Sigmoid colon (tissue), 7 donors: ENCODE data around the gene ST6GALNAC4. TPM values are rescaled to one million over a fixed set of nuclear protein-coding genes. Genes with fewer than 3 reads are reported as not detected.

Experiments
- DNase-seq: peaks from one replicate; pipeline ENCODE4 v3.0.0-alpha.2; 2019
- H3K27ac ChIP-seq, 4 donors: fragments of 200-600 bp; sonication (generic); one replicate each; pipeline ENCODE4 v1.5.1; 2016 to 2019; ENCODE audit warnings: mild to moderate bottlenecking in 1 of 4
- H3K27me3 ChIP-seq, 3 donors: fragments of 200-600 bp; sonication (generic); one replicate each; pipeline ENCODE4 v1.5.1; 2019; ENCODE audit warnings: mild to moderate bottlenecking in 1 of 3
- H3K36me3 ChIP-seq, 4 donors: fragments of 200-600 bp; sonication (generic); one replicate each; pipeline ENCODE4 v1.5.1; 2016 to 2019
- H3K4me1 ChIP-seq, 4 donors: fragments of 200-600 bp; sonication (generic); one replicate each; pipeline ENCODE4 v1.5.1; 2017 to 2019
- H3K4me3 ChIP-seq, 4 donors: fragments of 200-600 bp; sonication (generic); one replicate each; pipeline ENCODE4 v1.5.1; 2017 to 2019; ENCODE audit warnings: mild to moderate bottlenecking in 2 of 4, moderate library complexity in 1 of 4
- H3K9me3 ChIP-seq, 4 donors: fragments of 200-600 bp in 3 of 4; sonication (generic) in 3 of 4; one replicate each; pipeline versions ENCODE4 v1.5.1 to v1.6.1; 2013 to 2019
- EP300 ChIP-seq, 4 donors: sonication (generic); formaldehyde crosslinking; IDR thresholded peaks; one replicate each; pipeline ENCODE4 v1.6.1; 2017; ENCODE audit warnings: antibody characterized with exemption in 4 of 4
- POLR2A ChIP-seq, 2 donors: fragments of 450-650 bp; IDR thresholded peaks; one replicate each; pipeline ENCODE4 v1.6.1; 2016; ENCODE audit warnings: antibody characterized with exemption in 2 of 2, mild to moderate bottlenecking in 2 of 2, moderate library complexity in 2 of 2
- POLR2AphosphoS5 ChIP-seq, 4 donors: sonication (generic); formaldehyde crosslinking; IDR thresholded peaks; one replicate each; pipeline ENCODE4 v1.6.1; 2017; ENCODE audit warnings: antibody characterized with exemption in 4 of 4
- WGBS, 2 donors: extraction: QIAGEN DNeasy Blood & Tissue Kit; methylation state at CpG; one replicate each; pipeline ENCODE4 v1.1.7; 2013; 5-methylcytosine and 5-hydroxymethylcytosine counted together
- intact Hi-C: fragments of 100-400 bp; cut with DNase I; formaldehyde crosslinking; loops from one replicate; pipeline ENCODE4 v1.15.1; 2023
- polyA plus RNA-seq, 3 donors: library from polyadenylated mRNA; stranded (reverse); fragments of 200-250 nt; gene quantifications; one replicate each; pipeline ENCODE4 v1.2.3, GENCODE V29; 2013
- total RNA-seq, 4 donors: library from RNA; depleted of rRNA; stranded (reverse); fragments of >200 nt; gene quantifications; one replicate each; pipeline ENCODE4 v1.1.0, GENCODE V29; 2016
- TF ChIP-seq, protein P1 (sequence below), 4 experiments: fragments of 450-650 bp in 3 of 4; fragments of 200-600 bp in 1 of 4; IDR thresholded peaks; one replicate each; pipeline ENCODE4 v1.5.1; 2016 to 2019; ENCODE audit warnings: antibody characterized with exemption in 4 of 4, mild to moderate bottlenecking in 3 of 4, moderate library complexity in 2 of 4
- donor health status: healthy with polysubstance abuse.
- donor health status: Bipolar disorder and iron deficiency.
- donor health status: healthy.

The ST6GALNAC4 gene
- total and polyA plus RNA-seq, 7 donors = 22.8 to 51.1 (median 27.0) TPM

DNA sequence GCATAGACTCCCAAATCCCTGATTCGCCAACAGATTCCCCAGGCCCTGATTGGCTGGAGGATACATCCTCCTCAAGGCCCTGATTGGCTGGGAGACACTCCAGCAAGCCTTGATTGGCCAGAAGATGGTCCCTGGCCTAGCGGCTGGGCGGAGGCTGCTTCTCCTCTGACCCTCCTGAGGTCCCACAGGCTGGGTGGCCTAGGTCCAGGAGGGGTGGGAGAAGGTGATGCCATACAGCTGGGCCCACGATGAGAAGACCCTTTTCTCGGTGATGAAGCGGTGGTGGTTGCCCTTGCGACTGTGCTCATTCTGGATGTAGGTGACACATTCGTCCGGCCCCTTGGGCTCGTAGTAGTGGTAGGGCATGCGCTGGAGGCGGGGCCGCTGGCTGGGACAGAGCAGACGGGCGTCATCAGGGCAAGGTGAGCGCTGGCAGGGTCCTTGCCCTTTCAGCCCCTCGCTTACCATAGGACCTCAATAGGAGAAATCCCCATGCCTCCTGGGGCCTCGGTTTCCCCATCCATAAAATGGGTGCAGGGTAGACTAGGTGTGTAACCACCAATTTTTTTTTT lies 30.4 kb downstream of the ST6GALNAC4 start:
- no peak for TF ChIP-seq POLR2A (IDR thresholded peaks at IDR 0.05)
- no peak for TF ChIP-seq POLR2AphosphoS5 (IDR thresholded peaks at IDR 0.05)
- TF ChIP-seq, protein P1, sequence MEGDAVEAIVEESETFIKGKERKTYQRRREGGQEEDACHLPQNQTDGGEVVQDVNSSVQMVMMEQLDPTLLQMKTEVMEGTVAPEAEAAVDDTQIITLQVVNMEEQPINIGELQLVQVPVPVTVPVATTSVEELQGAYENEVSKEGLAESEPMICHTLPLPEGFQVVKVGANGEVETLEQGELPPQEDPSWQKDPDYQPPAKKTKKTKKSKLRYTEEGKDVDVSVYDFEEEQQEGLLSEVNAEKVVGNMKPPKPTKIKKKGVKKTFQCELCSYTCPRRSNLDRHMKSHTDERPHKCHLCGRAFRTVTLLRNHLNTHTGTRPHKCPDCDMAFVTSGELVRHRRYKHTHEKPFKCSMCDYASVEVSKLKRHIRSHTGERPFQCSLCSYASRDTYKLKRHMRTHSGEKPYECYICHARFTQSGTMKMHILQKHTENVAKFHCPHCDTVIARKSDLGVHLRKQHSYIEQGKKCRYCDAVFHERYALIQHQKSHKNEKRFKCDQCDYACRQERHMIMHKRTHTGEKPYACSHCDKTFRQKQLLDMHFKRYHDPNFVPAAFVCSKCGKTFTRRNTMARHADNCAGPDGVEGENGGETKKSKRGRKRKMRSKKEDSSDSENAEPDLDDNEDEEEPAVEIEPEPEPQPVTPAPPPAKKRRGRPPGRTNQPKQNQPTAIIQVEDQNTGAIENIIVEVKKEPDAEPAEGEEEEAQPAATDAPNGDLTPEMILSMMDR (IDR thresholded peaks at IDR 0.05) = no peak
- TF ChIP-seq EP300 (IDR thresholded peaks at IDR 0.05) = no peak
- Histone ChIP-seq H3K36me3 (peaks cover 35 to 59% (median 41%) of the 10 kb centered on the region in 4 donors), H3K9me3 (no peaks in the 10 kb centered on the region), H3K27me3 (no peaks in the 10 kb centered on the region), H3K4me1 (peaks cover 0 to 4% (median 0%) of the 10 kb centered on the region in 4 donors), H3K27ac (no peak overlapping the region), H3K4me3 (no peak overlapping the region)
- WGBS, 2 donors = 93 to 96% methylated on average over 18 of the region's 18 CpGs
- intact Hi-C loops = no loop called here
- no peak for DNase-seq

DNA sequence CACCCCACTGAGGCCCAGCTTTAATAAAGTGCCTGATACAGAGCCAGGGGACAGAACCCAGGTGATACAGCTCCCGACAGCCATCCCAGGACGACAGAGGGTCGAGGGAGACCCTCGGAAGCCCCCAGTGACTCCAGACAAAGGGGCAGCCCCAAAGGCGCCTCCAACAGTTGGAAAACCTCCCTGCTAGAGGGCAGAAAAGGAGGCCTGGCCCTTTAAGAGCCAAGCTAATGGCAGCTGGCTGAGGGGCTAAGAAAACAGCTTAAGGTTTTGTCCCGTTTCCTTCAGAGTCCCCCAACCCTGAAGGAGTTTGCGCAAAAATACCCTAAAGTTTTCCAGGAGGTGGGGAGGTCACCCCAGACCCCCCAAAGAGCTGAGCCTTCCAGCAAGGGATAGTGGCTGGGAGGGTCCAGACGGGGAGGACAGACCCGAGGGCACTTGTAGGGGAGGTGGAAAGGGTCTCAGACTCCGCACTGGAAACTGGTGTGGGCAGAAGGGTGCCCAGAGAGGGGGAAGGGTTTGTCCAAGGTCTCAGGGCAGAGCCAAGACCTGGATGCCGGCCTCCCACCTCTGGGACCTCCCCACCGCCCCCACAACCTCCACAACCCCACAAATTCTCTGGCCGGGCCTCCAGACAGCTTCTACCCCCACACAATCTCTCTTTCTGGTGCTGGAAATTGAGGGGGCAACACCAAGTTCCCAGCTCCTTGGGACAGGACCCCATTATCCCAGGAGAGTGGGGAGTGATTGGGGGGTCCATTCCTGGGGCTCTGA lies 31.1 kb downstream of the ST6GALNAC4 start:
- Histone ChIP-seq H3K9me3 (no peaks in the 10 kb centered on the region), H3K27me3 (no peaks in the 10 kb centered on the region), H3K4me3 (no peak overlapping the region), H3K27ac (no peak overlapping the region), H3K4me1 (peaks cover 0 to 4% (median 0%) of the 10 kb centered on the region in 4 donors), H3K36me3 (peaks cover 29 to 53% (median 36%) of the 10 kb centered on the region in 4 donors)
- TF ChIP-seq POLR2AphosphoS5 (IDR thresholded peaks at IDR 0.05) = no peak
- TF ChIP-seq EP300 (IDR thresholded peaks at IDR 0.05) = no peak
- no peak for TF ChIP-seq POLR2A (IDR thresholded peaks at IDR 0.05)
- TF ChIP-seq, protein P1 (IDR thresholded peaks at IDR 0.05) = no peak
- 76 to 81% methylated on average over 13 of the region's 13 CpGs for WGBS, 2 donors
- intact Hi-C loops = no loop called here
- no peak for DNase-seq

DNA sequence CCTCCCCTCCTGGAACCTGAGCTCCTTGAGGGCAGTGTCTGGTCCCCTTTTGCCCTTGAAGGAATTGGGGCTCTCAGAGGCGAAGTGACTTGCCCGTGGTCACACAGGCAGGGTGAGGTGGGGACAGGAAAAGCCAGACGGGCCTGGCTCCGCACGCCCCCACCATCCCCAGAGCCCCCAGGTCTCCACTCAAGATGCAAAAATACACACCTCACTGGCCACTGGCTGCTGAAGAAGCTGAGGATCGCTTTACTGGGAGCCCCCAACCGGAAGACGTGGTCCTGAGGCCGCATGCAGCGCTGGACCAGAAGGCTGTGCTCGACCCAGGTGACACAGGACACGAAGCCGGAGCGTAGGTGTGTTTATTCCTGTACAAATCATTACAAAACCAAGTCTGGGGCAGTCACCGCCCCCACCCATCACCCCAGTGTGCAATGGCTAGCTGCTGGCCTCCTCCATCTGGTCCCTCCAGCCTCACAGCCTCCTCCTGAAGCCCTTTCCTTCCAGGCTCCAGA lies 31.8 kb downstream of the ST6GALNAC4 start:
- H3K4me3 ChIP-seq = no peak overlapping the region
- DNase-seq = no peak
- peaks cover 0 to 4% (median 0%) of the 10 kb centered on the region in 4 donors for H3K4me1 ChIP-seq
- WGBS, 2 donors = 79 to 80% methylated on average over 15 of the region's 15 CpGs
- no peaks in the 10 kb centered on the region for H3K9me3 ChIP-seq
- H3K36me3 ChIP-seq = peaks cover 23 to 46% (median 29%) of the 10 kb centered on the region in 4 donors
- H3K27ac ChIP-seq = peak overlapping the region in 1 of 4 donors; percentile 8
- intact Hi-C loops = no loop called here
- no peaks in the 10 kb centered on the region for H3K27me3 ChIP-seq
- no peak for TF ChIP-seq POLR2AphosphoS5 (IDR thresholded peaks at IDR 0.05)
- TF ChIP-seq, protein P1 (IDR thresholded peaks at IDR 0.05) = no peak
- TF ChIP-seq EP300 (IDR thresholded peaks at IDR 0.05) = no peak
- no peak for TF ChIP-seq POLR2A (IDR thresholded peaks at IDR 0.05)

DNA sequence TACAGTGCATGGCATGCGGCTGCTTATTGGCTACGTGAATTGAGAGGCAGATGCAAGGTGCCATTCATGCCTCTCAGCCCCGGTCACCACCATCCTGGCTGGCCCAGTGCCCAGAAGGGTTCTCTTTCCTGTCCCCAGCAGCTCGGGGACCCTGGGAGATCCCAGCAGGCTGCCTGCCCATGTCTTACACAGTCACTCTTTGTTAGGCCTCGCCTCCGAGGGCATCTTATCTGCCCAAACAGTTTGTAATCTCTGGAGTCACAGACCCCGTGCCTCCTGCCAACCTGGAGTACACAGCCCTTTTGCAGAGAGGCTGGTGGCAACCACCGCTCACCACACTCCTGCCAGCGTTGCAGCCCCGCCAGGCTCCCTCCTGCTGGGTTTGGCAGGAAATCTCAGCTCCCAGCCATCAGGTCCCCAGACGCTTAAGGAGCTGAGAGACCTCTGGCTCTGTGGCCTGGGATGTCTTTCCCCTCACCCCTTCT lies 32.4 kb downstream of the ST6GALNAC4 start:
- Histone ChIP-seq H3K27me3 (no peaks in the 10 kb centered on the region), H3K4me1 (peaks cover 0 to 4% (median 0%) of the 10 kb centered on the region in 4 donors), H3K4me3 (no peak overlapping the region), H3K9me3 (no peaks in the 10 kb centered on the region), H3K36me3 (peaks cover 22 to 41% (median 27%) of the 10 kb centered on the region in 4 donors), H3K27ac (no peak overlapping the region)
- no peak for TF ChIP-seq POLR2A (IDR thresholded peaks at IDR 0.05)
- no peak for TF ChIP-seq POLR2AphosphoS5 (IDR thresholded peaks at IDR 0.05)
- TF ChIP-seq, protein P1 (IDR thresholded peaks at IDR 0.05) = no peak
- TF ChIP-seq EP300 (IDR thresholded peaks at IDR 0.05) = no peak
- intact Hi-C loops = no loop called here
- peak; percentile 70 for DNase-seq
- WGBS, 2 donors = 28 to 44% methylated on average over 11 of the region's 11 CpGs
